Fibroblast of mammary gland (primary cell): Measurements from ENCODE around the gene PKD2.
"Not testable (repeated sequence)": the region's sequence is repeated elsewhere in the genome, so short reads cannot be mapped to it uniquely, and the experiment has no call there.

Experiments
- DNase-seq: peaks from one replicate; pipeline ENCODE4 v3.0.0-alpha.2; 2010; ENCODE audit warnings: low read depth
- H3K4me3 ChIP-seq: 2 replicates; pipeline ENCODE4 v1.5.1; 2011; ENCODE audit warnings: low read depth, mild to moderate bottlenecking, low read length, moderate library complexity; ENCODE audit not compliant: control insufficient read depth
- TF ChIP-seq, protein P1 (sequence below): conservative IDR thresholded peaks from 2 replicates; pipeline ENCODE4 v1.5.1; 2011; ENCODE audit warnings: low read depth, low read length, inconsistent platforms; ENCODE audit not compliant: control insufficient read depth, insufficient read depth

The PKD2 gene

GRCh38 chr4:88021824-88022223 lies 14.4 kb downstream of the PKD2 start:
- TF ChIP-seq, protein P1, sequence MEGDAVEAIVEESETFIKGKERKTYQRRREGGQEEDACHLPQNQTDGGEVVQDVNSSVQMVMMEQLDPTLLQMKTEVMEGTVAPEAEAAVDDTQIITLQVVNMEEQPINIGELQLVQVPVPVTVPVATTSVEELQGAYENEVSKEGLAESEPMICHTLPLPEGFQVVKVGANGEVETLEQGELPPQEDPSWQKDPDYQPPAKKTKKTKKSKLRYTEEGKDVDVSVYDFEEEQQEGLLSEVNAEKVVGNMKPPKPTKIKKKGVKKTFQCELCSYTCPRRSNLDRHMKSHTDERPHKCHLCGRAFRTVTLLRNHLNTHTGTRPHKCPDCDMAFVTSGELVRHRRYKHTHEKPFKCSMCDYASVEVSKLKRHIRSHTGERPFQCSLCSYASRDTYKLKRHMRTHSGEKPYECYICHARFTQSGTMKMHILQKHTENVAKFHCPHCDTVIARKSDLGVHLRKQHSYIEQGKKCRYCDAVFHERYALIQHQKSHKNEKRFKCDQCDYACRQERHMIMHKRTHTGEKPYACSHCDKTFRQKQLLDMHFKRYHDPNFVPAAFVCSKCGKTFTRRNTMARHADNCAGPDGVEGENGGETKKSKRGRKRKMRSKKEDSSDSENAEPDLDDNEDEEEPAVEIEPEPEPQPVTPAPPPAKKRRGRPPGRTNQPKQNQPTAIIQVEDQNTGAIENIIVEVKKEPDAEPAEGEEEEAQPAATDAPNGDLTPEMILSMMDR = no peak
- no peak overlapping the region for H3K4me3 ChIP-seq
- peak; percentile 49 for DNase-seq

GRCh38 chr4:88022289-88022688 lies 14.9 kb downstream of the PKD2 start:
- DNase-seq = no peak
- H3K4me3 ChIP-seq = no peak overlapping the region
- TF ChIP-seq, protein P1 = no peak

GRCh38 chr4:88025868-88026661 lies 18.6 kb downstream of the PKD2 start:
- not testable (repeated sequence) for DNase-seq, H3K4me3 ChIP-seq

- no peak overlapping the region for H3K4me3 ChIP-seq
- TF ChIP-seq, protein P1 = no peak
- peak; percentile 91 for DNase-seq
Observed at GRCh38 chr4:88027611-88028608, 20.5 kb downstream of the PKD2 start.

- DNase-seq = no peak
- TF ChIP-seq, protein P1 = no peak
- no peak overlapping the region for H3K4me3 ChIP-seq
Observed at GRCh38 chr4:88028946-88029345, 21.5 kb downstream of the PKD2 start.

DNA sequence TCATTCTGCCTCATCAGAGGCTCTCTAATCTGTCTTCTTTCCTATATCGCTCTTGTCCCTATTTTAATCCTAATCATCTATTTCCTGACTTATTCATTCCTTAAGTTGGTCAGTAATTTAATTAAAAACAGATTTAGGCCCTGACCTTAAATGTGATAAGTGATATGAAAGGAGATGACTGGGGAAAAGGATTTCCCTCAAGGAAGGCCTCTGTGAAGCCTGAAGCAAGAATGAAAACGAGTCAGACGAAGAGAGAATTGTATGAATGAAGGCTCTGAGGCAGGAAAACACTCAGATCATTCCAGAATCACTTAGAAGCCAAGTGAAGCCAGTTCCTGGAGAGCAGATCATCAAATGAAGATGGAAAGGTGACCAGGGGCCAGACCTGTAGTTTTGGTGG lies 22.1 kb downstream of the PKD2 start:
- TF ChIP-seq, protein P1 = no peak
- no peak overlapping the region for H3K4me3 ChIP-seq
- peak; percentile 22 for DNase-seq

DNA sequence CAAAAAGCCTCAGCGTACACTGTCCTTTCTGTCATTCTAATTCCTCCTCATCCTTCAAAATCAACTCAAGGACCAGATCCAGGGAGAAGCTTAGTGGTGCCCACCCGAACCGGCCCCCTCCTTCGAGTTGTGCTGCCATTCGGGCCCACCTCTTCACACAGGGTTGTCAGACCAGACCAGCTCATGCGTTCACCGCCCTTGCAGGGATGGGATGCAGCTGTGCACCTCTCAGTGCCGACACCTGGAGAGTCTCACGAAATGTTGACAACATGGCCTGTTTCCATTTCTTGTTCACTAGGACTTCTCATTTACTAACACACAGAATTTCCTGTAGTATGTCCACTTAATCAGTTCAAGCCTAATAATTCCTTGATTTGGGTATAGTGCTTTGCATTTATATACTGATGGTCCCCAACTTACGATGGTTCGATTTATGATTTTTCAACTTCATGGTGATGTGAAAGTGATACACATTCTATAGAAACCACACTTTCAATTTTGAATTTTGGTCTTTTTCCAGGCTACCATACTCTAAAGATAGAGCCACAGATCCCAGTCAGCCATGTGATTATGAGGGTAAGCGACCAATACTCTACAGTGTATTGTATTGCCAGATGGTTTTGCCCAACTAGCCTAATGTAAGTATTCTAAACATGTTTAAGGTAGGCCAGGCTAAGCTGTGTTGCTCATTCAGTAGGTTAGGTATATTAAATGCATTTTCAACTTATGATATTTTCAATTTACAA lies 23.3 kb downstream of the PKD2 start:
- no peak for DNase-seq
- H3K4me3 ChIP-seq = no peak overlapping the region
- TF ChIP-seq, protein P1 = no peak
